ENCODE data around the gene ALMS1.
"Not testable (repeated sequence)": the region's sequence is repeated elsewhere in the genome, so short reads cannot be mapped to it uniquely, and the experiment has no call there.

ALMS1 gene

GRCh38 chr2:73488079-73488478 lies 102.4 kb downstream of the ALMS1 start:
- no peak for DNase-seq (ENCODE audit: low read depth in 2 of 2)
- H3K4me3 ChIP-seq (replicated peaks in 1 of 2; ENCODE audit: low read depth in 2 of 2, low read length in 2 of 2), result no peak overlapping the region
- TF ChIP-seq, protein P1, sequence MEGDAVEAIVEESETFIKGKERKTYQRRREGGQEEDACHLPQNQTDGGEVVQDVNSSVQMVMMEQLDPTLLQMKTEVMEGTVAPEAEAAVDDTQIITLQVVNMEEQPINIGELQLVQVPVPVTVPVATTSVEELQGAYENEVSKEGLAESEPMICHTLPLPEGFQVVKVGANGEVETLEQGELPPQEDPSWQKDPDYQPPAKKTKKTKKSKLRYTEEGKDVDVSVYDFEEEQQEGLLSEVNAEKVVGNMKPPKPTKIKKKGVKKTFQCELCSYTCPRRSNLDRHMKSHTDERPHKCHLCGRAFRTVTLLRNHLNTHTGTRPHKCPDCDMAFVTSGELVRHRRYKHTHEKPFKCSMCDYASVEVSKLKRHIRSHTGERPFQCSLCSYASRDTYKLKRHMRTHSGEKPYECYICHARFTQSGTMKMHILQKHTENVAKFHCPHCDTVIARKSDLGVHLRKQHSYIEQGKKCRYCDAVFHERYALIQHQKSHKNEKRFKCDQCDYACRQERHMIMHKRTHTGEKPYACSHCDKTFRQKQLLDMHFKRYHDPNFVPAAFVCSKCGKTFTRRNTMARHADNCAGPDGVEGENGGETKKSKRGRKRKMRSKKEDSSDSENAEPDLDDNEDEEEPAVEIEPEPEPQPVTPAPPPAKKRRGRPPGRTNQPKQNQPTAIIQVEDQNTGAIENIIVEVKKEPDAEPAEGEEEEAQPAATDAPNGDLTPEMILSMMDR (IDR thresholded peaks at IDR 0.05; ENCODE audit: low read depth, low read length), result no peak

- DNase-seq (ENCODE audit: low read depth in 2 of 2), result no peak
- TF ChIP-seq, protein P1 (IDR thresholded peaks at IDR 0.05; ENCODE audit: low read depth, low read length), result no peak
- no peak overlapping the region for H3K4me3 ChIP-seq (replicated peaks in 1 of 2; ENCODE audit: low read depth in 2 of 2, low read length in 2 of 2)
These were observed 103.4 kb downstream of the ALMS1 start for GRCh38 chr2:73489053-73489452.

DNA sequence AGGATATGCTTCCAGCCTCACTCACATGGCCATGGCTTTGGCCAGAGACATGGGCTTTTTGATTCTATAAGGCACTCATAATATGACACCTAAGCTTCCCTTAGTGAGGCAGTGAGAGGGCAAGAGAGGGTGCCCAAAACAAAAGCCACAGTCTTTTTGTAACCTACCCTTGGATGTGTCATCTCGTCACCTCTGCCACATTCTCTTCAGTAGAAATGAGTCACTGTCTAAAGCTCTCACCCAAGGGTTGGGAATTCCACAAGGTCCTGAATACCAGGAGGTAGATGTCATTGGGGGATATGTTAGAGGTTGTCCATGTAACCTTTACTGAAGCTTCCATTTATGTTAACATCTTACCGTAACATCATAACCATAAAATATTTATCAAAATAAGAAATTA lies 108.4 kb downstream of the ALMS1 start:
- TF ChIP-seq, protein P1 (IDR thresholded peaks at IDR 0.05; ENCODE audit: low read depth, low read length), result no peak
- DNase-seq (ENCODE audit: low read depth in 2 of 2), result peak in 1 of 2 donors; percentile 64
- H3K4me3 ChIP-seq (replicated peaks in 1 of 2; ENCODE audit: low read depth in 2 of 2, low read length in 2 of 2), result no peak overlapping the region

DNA sequence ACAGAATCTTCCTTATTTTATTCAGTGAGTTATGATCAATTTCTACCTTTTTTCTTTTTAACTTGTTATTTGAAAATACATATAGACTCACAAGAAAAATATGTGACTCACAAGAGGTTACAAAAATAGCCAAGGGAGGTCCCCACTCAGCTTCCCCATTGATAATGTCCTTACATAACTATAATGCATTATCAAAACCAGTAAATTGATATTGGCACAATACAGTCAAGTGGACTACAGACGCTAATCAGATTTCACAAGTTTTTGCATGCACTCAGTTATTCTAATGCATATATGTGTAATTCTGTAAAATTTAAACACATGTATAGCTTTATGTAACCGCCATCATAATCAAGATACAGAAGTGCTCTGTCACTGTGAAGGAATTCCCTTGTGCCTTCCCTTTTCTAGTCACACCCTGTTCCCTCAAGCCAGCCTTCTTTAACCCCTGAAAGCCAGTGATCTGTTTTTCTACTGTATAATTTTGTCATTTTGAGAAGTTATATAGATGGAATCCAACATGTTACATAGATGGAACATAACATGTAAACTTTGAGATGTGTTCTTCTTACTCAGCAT lies 118.4 kb downstream of the ALMS1 start:
- peak in 1 of 2 donors; percentile 23 for DNase-seq (ENCODE audit: low read depth in 2 of 2)
- no peak overlapping the region for H3K4me3 ChIP-seq (replicated peaks in 1 of 2; ENCODE audit: low read depth in 2 of 2, low read length in 2 of 2)
- TF ChIP-seq, protein P1 (IDR thresholded peaks at IDR 0.05; ENCODE audit: low read depth, low read length), result no peak

DNA sequence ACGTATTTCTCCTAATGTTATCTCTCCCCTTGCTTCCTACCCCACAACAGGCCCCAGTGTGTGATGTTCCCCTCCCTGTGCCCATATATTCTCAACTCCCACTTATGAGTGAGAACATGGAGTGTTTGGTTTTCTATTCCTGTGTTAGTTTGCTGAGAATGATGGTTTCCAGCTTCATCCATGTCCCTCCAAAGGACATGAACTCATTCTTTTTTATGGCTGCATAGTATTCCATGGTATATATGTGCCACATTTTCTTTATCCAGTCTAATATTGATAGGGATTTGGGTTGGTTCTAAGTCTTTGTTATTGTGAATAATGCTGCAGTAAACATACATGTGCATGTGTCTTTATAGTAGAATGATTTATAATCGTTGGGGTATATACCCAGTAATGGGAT lies 119.2 kb downstream of the ALMS1 start:
- not testable (repeated sequence) for H3K4me3 ChIP-seq (replicated peaks in 1 of 2; ENCODE audit: low read depth in 2 of 2, low read length in 2 of 2); DNase-seq (ENCODE audit: low read depth in 2 of 2)

DNA sequence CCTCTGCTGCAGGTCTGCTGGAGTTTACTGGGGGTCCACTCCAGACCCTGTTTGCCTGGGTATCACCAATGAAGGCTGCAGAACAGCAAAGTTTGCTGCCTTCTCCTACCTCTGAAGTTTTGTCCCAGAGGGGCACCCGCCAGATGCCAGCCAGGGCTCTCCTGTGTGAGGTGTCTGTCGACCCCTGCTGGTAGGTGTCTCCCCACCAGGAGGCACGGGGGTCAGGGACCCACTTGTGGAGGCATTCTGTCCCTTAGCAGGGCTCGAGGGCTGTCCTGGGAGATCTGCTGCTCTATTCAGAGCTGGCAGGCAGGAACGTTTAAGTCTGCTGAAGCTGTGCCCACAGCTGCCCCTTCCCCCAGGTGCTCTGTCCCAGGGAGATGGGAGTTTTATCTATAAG lies 124.8 kb downstream of the ALMS1 start:
- not testable (repeated sequence) for DNase-seq (ENCODE audit: low read depth in 2 of 2); H3K4me3 ChIP-seq (replicated peaks in 1 of 2; ENCODE audit: low read depth in 2 of 2, low read length in 2 of 2)

DNA sequence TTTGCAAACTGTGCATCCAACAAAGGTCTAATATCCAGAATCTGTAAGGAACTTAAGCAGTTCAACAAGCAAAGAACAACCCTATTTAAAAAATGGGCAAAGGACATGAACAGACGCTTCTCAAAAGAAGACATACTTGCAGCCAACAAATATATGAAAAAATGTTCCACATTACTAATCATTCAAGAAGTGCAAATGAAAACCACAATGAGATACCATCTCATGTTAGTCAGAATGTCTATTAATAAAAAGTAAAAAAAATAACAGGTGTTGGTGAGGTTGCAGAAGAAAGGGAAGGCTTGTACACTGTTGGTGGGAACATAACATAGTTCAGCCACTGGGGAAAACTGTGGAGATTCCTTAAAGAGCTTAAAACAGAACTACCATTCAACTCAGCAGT lies 130.4 kb downstream of the ALMS1 start:
- TF ChIP-seq, protein P1 (IDR thresholded peaks at IDR 0.05; ENCODE audit: low read depth, low read length), result no peak
- peak in 1 of 2 donors; percentile 33 for DNase-seq (ENCODE audit: low read depth in 2 of 2)
- H3K4me3 ChIP-seq (replicated peaks in 1 of 2; ENCODE audit: low read depth in 2 of 2, low read length in 2 of 2), result no peak overlapping the region

- TF ChIP-seq, protein P1 (IDR thresholded peaks at IDR 0.05; ENCODE audit: low read depth, low read length), result no peak
- no peak for DNase-seq (ENCODE audit: low read depth in 2 of 2)
- H3K4me3 ChIP-seq (replicated peaks in 1 of 2; ENCODE audit: low read depth in 2 of 2, low read length in 2 of 2), result no peak overlapping the region
These were observed 143.1 kb downstream of the ALMS1 start for GRCh38 chr2:73528688-73529087.

- not testable (repeated sequence) for H3K4me3 ChIP-seq (replicated peaks in 1 of 2; ENCODE audit: low read depth in 2 of 2, low read length in 2 of 2); DNase-seq (ENCODE audit: low read depth in 2 of 2)
These were observed 145.1 kb downstream of the ALMS1 start for GRCh38 chr2:73530773-73531172.

Data from cardiac fibroblast (primary cell).